Measurements from ENCODE around the gene PTPRD.

PTPRD gene

GRCh38 chr9:8724284-8725018, 1888.4 kb downstream of the PTPRD start (continued):
- TF ChIP-seq ZBTB49 (tag by site-specific recombination; IDR thresholded peaks at IDR 0.05; ENCODE audit: low read depth) = no peak
- peak; percentile 50; the same call in 1 of the 2 replicates for TF ChIP-seq PRDM10 (tag by site-specific recombination; IDR thresholded peaks at IDR 0.05)
- peak; percentile 78 for TF ChIP-seq WT1 (tag by site-specific recombination; IDR thresholded peaks at IDR 0.05)
- TF ChIP-seq ZSCAN23 (tag by site-specific recombination; IDR thresholded peaks at IDR 0.05) = no peak
- no peak for TF ChIP-seq ZNF169 (tag by site-specific recombination; IDR thresholded peaks at IDR 0.05)
- TF ChIP-seq TRIM28 (IDR thresholded peaks at IDR 0.05; ENCODE audit: borderline replicate concordance, low read length) = 0 out of 2 replicates have a peak, but pooled peaks have one; percentile 13
- TF ChIP-seq ZNF202 (tag by site-specific recombination; IDR thresholded peaks at IDR 0.05; ENCODE audit: borderline replicate concordance) = no peak
- no peak for TF ChIP-seq ZNF223 (tag by site-specific recombination; IDR thresholded peaks at IDR 0.05)
- no peak for TF ChIP-seq ZNF292 (tag by site-specific recombination; IDR thresholded peaks at IDR 0.05; ENCODE audit: borderline replicate concordance, low read depth)
- TF ChIP-seq ZNF629 (tag by site-specific recombination; IDR thresholded peaks at IDR 0.05) = peak; percentile 93
- TF ChIP-seq ZNF302 (tag by site-specific recombination; IDR thresholded peaks at IDR 0.05; ENCODE audit: low read depth) = no peak
- no peak for TF ChIP-seq ZNF157 (tag by site-specific recombination; IDR thresholded peaks at IDR 0.05)
- TF ChIP-seq ZNF843 (tag by site-specific recombination; IDR thresholded peaks at IDR 0.05) = peak; percentile 72; the same call in 1 of the 2 replicates
- no peak for TF ChIP-seq ZNF239 (tag by site-specific recombination; IDR thresholded peaks at IDR 0.05)
- no peak for TF ChIP-seq KLF9 (tag by site-specific recombination; IDR thresholded peaks at IDR 0.05; ENCODE audit: low read depth)
- no peak for TF ChIP-seq ZNF280D (tag by site-specific recombination; IDR thresholded peaks at IDR 0.05)
- no peak for TF ChIP-seq ZNF394 (tag by site-specific recombination; IDR thresholded peaks at IDR 0.05; ENCODE audit: borderline replicate concordance)
- no peak for TF ChIP-seq HOXC10 (CRISPR knock-in tag; IDR thresholded peaks at IDR 0.05)
- peak; percentile 81 for TF ChIP-seq SP7 (tag by site-specific recombination; IDR thresholded peaks at IDR 0.05)
- no peak for TF ChIP-seq ZNF266 (tag by site-specific recombination; IDR thresholded peaks at IDR 0.05; ENCODE audit: low read depth)
- TF ChIP-seq, protein P1, sequence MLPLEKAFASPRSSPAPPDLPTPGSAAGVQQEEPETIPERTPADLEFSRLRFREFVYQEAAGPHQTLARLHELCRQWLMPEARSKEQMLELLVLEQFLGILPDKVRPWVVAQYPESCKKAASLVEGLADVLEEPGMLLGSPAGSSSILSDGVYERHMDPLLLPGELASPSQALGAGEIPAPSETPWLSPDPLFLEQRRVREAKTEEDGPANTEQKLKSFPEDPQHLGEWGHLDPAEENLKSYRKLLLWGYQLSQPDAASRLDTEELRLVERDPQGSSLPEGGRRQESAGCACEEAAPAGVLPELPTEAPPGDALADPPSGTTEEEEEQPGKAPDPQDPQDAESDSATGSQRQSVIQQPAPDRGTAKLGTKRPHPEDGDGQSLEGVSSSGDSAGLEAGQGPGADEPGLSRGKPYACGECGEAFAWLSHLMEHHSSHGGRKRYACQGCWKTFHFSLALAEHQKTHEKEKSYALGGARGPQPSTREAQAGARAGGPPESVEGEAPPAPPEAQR (tag by site-specific recombination; IDR thresholded peaks at IDR 0.05) = no peak
- no peak for TF ChIP-seq PRDM1 (tag by site-specific recombination; IDR thresholded peaks at IDR 0.05)
- TF ChIP-seq ZNF521 (tag by site-specific recombination; IDR thresholded peaks at IDR 0.05) = no peak
- TF ChIP-seq KLF7 (tag by site-specific recombination; IDR thresholded peaks at IDR 0.05; ENCODE audit: borderline replicate concordance) = no peak
- TF ChIP-seq ZFP69B (tag by site-specific recombination; IDR thresholded peaks at IDR 0.05) = no peak
- TF ChIP-seq ZNF433 (tag by site-specific recombination; IDR thresholded peaks at IDR 0.05; ENCODE audit: low read depth) = no peak
- no peak for TF ChIP-seq BCL11B (tag by site-specific recombination; IDR thresholded peaks at IDR 0.05; ENCODE audit: low read depth)
- no peak for TF ChIP-seq ZNF514 (tag by site-specific recombination; IDR thresholded peaks at IDR 0.05)
- TF ChIP-seq ZNF133 (tag by site-specific recombination; IDR thresholded peaks at IDR 0.05) = no peak
- no peak for TF ChIP-seq ZNF350 (tag by site-specific recombination; IDR thresholded peaks at IDR 0.05)
